Medulla oblongata (tissue), 1 donor: Measurements from ENCODE around the gene ROR1.
"Not testable (repeated sequence)": the region's sequence is repeated elsewhere in the genome, so short reads cannot be mapped to it uniquely, and the experiment has no call there.

Experiments used
- DNase-seq: peaks from one replicate; pipeline ENCODE4 v3.0.0-alpha.2; 2015; ENCODE audit errors: extremely low spot score

The ROR1 gene

GRCh38 chr1:64223329-64224151, 449.7 kb downstream of the ROR1 start:
- no peak for DNase-seq

- DNase-seq = not testable (repeated sequence)
Measured at GRCh38 chr1:64224236-64224635, 450.4 kb downstream of the ROR1 start.

GRCh38 chr1:64228167-64228957, 454.5 kb downstream of the ROR1 start:
- no peak for DNase-seq

- no peak for DNase-seq
Measured at GRCh38 chr1:64229307-64229706, 455.5 kb downstream of the ROR1 start.
